SK-N-SH (cell line): ENCODE measurements around the gene LVRN. TPM values are rescaled to one million over a fixed set of nuclear protein-coding genes. Genes with fewer than 3 reads are reported as not detected.

Experiments used
- CTCF ChIA-PET: fragments of 300-600, 350-600 bp; formaldehyde crosslinking; extraction: SDS; loops from one replicate; lab custom pipeline; 2021; lab: Yijun Ruan, JAX
- POLR2A ChIA-PET: fragments of 350-600 bp; sonication (Branson Sonifier 250); formaldehyde crosslinking; extraction: SDS; loops from one replicate; lab custom pipeline; 2020; ENCODE audit warnings: antibody characterized with exemption, inconsistent platforms; lab: Yijun Ruan, JAX
- DNase-seq: peaks from one replicate; pipeline ENCODE4 v3.0.0; 2012
- H2AFZ ChIP-seq: fragments of 200-600 bp; sonication (generic); 2 replicates; pipeline ENCODE4 v1.8.1; 2016; ENCODE audit warnings: antibody characterized with exemption, mild to moderate bottlenecking, low read depth
- H3F3A ChIP-seq: fragments of 200-600 bp; sonication (generic); replicated peaks from 2 replicates; pipeline ENCODE3; 2016; ENCODE audit warnings: antibody characterized with exemption, mild to moderate bottlenecking; ENCODE audit not compliant: insufficient read depth
- H3K27ac ChIP-seq, 2 experiments: fragments of 200-500 bp in 1 of 2; fragments of 200-600 bp in 1 of 2; sonication (Bioruptor generic) in 1 of 2; sonication (generic), shearing (Covaris generic) in 1 of 2; 2 replicates each; pipeline versions ENCODE4 v1.5.1 to v1.6.1; 2014 to 2016; ENCODE audit warnings: low read depth in 2 of 2, inconsistent platforms in 1 of 2, low read length in 1 of 2, mild to moderate bottlenecking in 1 of 2, mixed read lengths in 1 of 2
- H3K27me3 ChIP-seq: fragments of 200-600 bp; sonication (generic), shearing (Covaris generic); 2 replicates; pipeline ENCODE4 v1.6.1; 2016; ENCODE audit warnings: mixed run types; ENCODE audit not compliant: insufficient read depth
- H3K36me3 ChIP-seq, 2 experiments: fragments of 200-500 bp in 1 of 2; fragments of 200-600 bp in 1 of 2; sonication (Bioruptor generic) in 1 of 2; sonication (generic) in 1 of 2; replicated peaks in 1 of 2; 2 replicates each; pipeline versions ENCODE3 to v1.5.1; 2014 to 2016; ENCODE audit warnings: low read length in 1 of 2, mild to moderate bottlenecking in 1 of 2; ENCODE audit not compliant: insufficient read depth in 2 of 2, control insufficient read depth in 1 of 2
- H3K4me1 ChIP-seq, 2 experiments: fragments of 200-500 bp in 1 of 2; fragments of 200-600 bp in 1 of 2; sonication (Bioruptor generic) in 1 of 2; sonication (generic), shearing (Covaris generic) in 1 of 2; 2 replicates each; pipeline versions ENCODE4 v1.5.1 to v1.6.1; 2014 to 2016; ENCODE audit warnings: low read depth in 1 of 2, low read length in 1 of 2, mixed run types in 1 of 2; ENCODE audit not compliant: insufficient read depth in 2 of 2, control insufficient read depth in 1 of 2
- H3K4me2 ChIP-seq: fragments of 200-600 bp; sonication (generic), shearing (Covaris generic); 2 replicates; pipeline ENCODE4 v1.6.1; 2017; ENCODE audit warnings: mixed run types
- H3K4me3 ChIP-seq, 2 experiments: fragments of 200-500 bp in 1 of 2; fragments of 200-600 bp in 1 of 2; sonication (Bioruptor generic) in 1 of 2; sonication (generic), shearing (Covaris generic) in 1 of 2; 2 replicates each; pipeline versions ENCODE4 v1.5.1 to v1.8.1; 2014 to 2016; ENCODE audit warnings: low read depth in 2 of 2, inconsistent platforms in 1 of 2, low read length in 1 of 2, mild to moderate bottlenecking in 1 of 2, mixed read lengths in 1 of 2, moderate library complexity in 1 of 2
- H3K79me2 ChIP-seq: fragments of 200-600 bp; sonication (generic); 2 replicates; pipeline ENCODE4 v1.8.1; 2017; ENCODE audit warnings: mild to moderate bottlenecking; ENCODE audit not compliant: insufficient read depth
- H3K9ac ChIP-seq: fragments of 200-600 bp; sonication (generic); 2 replicates; pipeline ENCODE4 v1.6.1; 2017; ENCODE audit warnings: mixed run types
- H3K9me2 ChIP-seq: fragments of 200-600 bp; sonication (generic); 2 replicates; pipeline ENCODE4 v1.6.1; 2017; ENCODE audit warnings: mixed run types
- H3K9me3 ChIP-seq: fragments of 200-600 bp; sonication (generic); 2 replicates; pipeline ENCODE4 v1.6.1; 2017; ENCODE audit warnings: mixed run types, mild to moderate bottlenecking, moderate library complexity
- H4K20me1 ChIP-seq: fragments of 200-600 bp; sonication (generic); 2 replicates; pipeline ENCODE4 v1.6.1; 2017; ENCODE audit warnings: mild to moderate bottlenecking, mixed run types; ENCODE audit not compliant: insufficient read depth
- CHD2 ChIP-seq: fragments of 150-350 bp; IDR thresholded peaks from 2 replicates; pipeline ENCODE4 v1.6.1; 2018; ENCODE audit warnings: low read length; ENCODE audit not compliant: partially characterized antibody
- CTCF ChIP-seq: fragments of 200-600 bp; sonication (generic); IDR thresholded peaks from 2 replicates; pipeline ENCODE4 v1.6.1; 2017; ENCODE audit warnings: antibody characterized with exemption, mild to moderate bottlenecking, moderate library complexity
- ELF1 ChIP-seq: IDR thresholded peaks from 2 replicates; pipeline ENCODE4 v1.4.0; 2012
- FOXJ3 ChIP-seq: sonication (generic); formaldehyde crosslinking; IDR thresholded peaks from 2 replicates; pipeline ENCODE4 v1.5.1; 2020; ENCODE audit warnings: mild to moderate bottlenecking, missing genetic modification reagents
- FOXM1 ChIP-seq: IDR thresholded peaks from 2 replicates; pipeline ENCODE4 v1.4.0; 2012; ENCODE audit warnings: low read depth, mild to moderate bottlenecking
- GABPA ChIP-seq: IDR thresholded peaks from 2 replicates; pipeline ENCODE4 v1.4.0; 2012; ENCODE audit warnings: low read depth, mild to moderate bottlenecking
- GATA2 ChIP-seq: sonication (generic); formaldehyde crosslinking; IDR thresholded peaks from 2 replicates; pipeline ENCODE4 v1.5.0; 2020; ENCODE audit warnings: mild to moderate bottlenecking, missing genetic modification reagents
- IRF3 ChIP-seq: fragments of 150-350 bp; IDR thresholded peaks from 2 replicates; pipeline ENCODE4 v1.6.1; 2016; ENCODE audit warnings: mild to moderate bottlenecking, low read depth, low read length
- MEF2A ChIP-seq: IDR thresholded peaks from 2 replicates; pipeline ENCODE4 v1.4.0; 2012; ENCODE audit warnings: low read depth, borderline replicate concordance
- NFIC ChIP-seq: IDR thresholded peaks from 2 replicates; pipeline ENCODE4 v1.4.0; 2012; ENCODE audit warnings: borderline replicate concordance
- NRF1 ChIP-seq: IDR thresholded peaks from 2 replicates; pipeline ENCODE4 v1.6.1; 2012; ENCODE audit warnings: low read depth, mild to moderate bottlenecking, low read length
- PBX3 ChIP-seq: IDR thresholded peaks from 2 replicates; pipeline ENCODE4; 2012
- RAD21 ChIP-seq: IDR thresholded peaks from 2 replicates; pipeline ENCODE4 v1.6.1; 2012; ENCODE audit warnings: mild to moderate bottlenecking, low read length
- REST ChIP-seq: IDR thresholded peaks from 2 replicates; pipeline ENCODE4 v1.6.1; 2012; ENCODE audit warnings: mild to moderate bottlenecking, low read depth, low read length, moderate library complexity
- RXRA ChIP-seq: IDR thresholded peaks from 2 replicates; pipeline ENCODE4 v1.4.0; 2012; ENCODE audit warnings: low read depth, mild to moderate bottlenecking, borderline replicate concordance
- SMC3 ChIP-seq: IDR thresholded peaks from 2 replicates; pipeline ENCODE4 v1.6.1; 2012; ENCODE audit warnings: low read depth, low read length, improper control_type of control experiment
- TAF1 ChIP-seq: IDR thresholded peaks from 2 replicates; pipeline ENCODE4 v1.6.1; 2012; ENCODE audit warnings: low read depth, mild to moderate bottlenecking, low read length, moderate library complexity, borderline replicate concordance
- TCF12 ChIP-seq: IDR thresholded peaks from 2 replicates; pipeline ENCODE4 v1.4.0; 2012
- YY1 ChIP-seq: IDR thresholded peaks from 2 replicates; pipeline ENCODE4 v1.4.0; 2012; ENCODE audit warnings: low read depth, mild to moderate bottlenecking
- WGBS: methylation state at CpG from one replicate; pipeline ENCODE4 v1.1.6; 2017; ENCODE audit warnings: low lambda C conversion rate; 5-methylcytosine and 5-hydroxymethylcytosine counted together
- polyA plus RNA-seq, 3 experiments: library from polyadenylated mRNA; depleted of rRNA; stranded (reverse); fragments of >200 nt; gene quantifications; 2 replicates each; pipeline ENCODE4 v1.2.3, GENCODE V29; 2012

LVRN gene
- polyA plus RNA-seq, 1 of the 3 experiments (the other 2 are of a cell fraction) = 0.10 TPM

- H2AFZ ChIP-seq = no peak overlapping the region
- TF ChIP-seq TCF12 (no peak), GATA2 (CRISPR knock-in tag) (no peak), RXRA (no peak), YY1 (no peak), MEF2A (no peak), REST (no peak), CHD2 (no peak)
- TF ChIP-seq, all 33 proteins: peak for 0
- Histone ChIP-seq H4K20me1 (no peaks in the 10 kb centered on the region), H3K27me3 (no peaks in the 10 kb centered on the region), H3K9me3 (no peaks in the 10 kb centered on the region), H3K27ac (no peak overlapping the region), H3K4me2 (no peak overlapping the region), H3K9me2 (no peaks in the 10 kb centered on the region), H3K79me2 (no peaks in the 10 kb centered on the region), H3K4me1 (no peaks in the 10 kb centered on the region), H3F3A (no peaks in the 10 kb centered on the region), H3K9ac (no peak overlapping the region), H3K36me3 (no peaks in the 10 kb centered on the region), H3K4me3 (no peak overlapping the region)
- CTCF ChIA-PET = no interaction called here
- POLR2A ChIA-PET = no interaction called here
- no peak for DNase-seq
- WGBS = 70% methylated on average over 3 of the region's 3 CpGs
Measured at GRCh38 chr5:116063950-116064349, 101.7 kb downstream of the LVRN start.

- no peak overlapping the region for H3K9ac ChIP-seq
- H3K79me2 ChIP-seq = no peaks in the 10 kb centered on the region
- no peak overlapping the region; a peak in 1 of 4 replicates for H3K4me3 ChIP-seq
- under 1% methylated on average over 4 of the region's 4 CpGs for WGBS
- no peaks in the 10 kb centered on the region for H4K20me1 ChIP-seq
- no peaks in the 10 kb centered on the region for H3F3A ChIP-seq
- H2AFZ ChIP-seq = no peak overlapping the region
- H3K27me3 ChIP-seq = no peaks in the 10 kb centered on the region
- H3K9me2 ChIP-seq = no peaks in the 10 kb centered on the region
- ChIA-PET POLR2A (interaction anchor here (0.6 kb wide), 1 partner anchor 432 kb away, joined by 3 read pairs; no protein-coding TSS in a partner anchor), CTCF (interaction anchor here (0.5 to 4.1 kb wide), 42 partner anchors 9 to 491 kb away, joined by 3 to 36 read pairs (median 4); partner anchors contain the start of genes AP3S1, ATG12, COMMD10 and LVRN)
- H3K4me2 ChIP-seq = no peak overlapping the region
- DNase-seq = peak; percentile 32
- no peaks in the 10 kb centered on the region for H3K36me3 ChIP-seq
- no peaks in the 10 kb centered on the region for H3K4me1 ChIP-seq
- no peaks in the 10 kb centered on the region for H3K9me3 ChIP-seq
- no peak overlapping the region for H3K27ac ChIP-seq
- no peak for TF ChIP-seq YY1
- TF ChIP-seq PBX3 = no peak
- TF ChIP-seq NFIC = no peak
- peak; percentile 84 for TF ChIP-seq RAD21
- TF ChIP-seq GATA2 (CRISPR knock-in tag) = no peak
- TF ChIP-seq NRF1 = no peak
- TF ChIP-seq CTCF = peak; percentile 92
- TF ChIP-seq TAF1 = no peak
- no peak for TF ChIP-seq ELF1
- TF ChIP-seq FOXJ3 = no peak
- TF ChIP-seq RXRA = no peak
- no peak for TF ChIP-seq IRF3
- TF ChIP-seq SMC3 = peak; percentile 60
- no peak for TF ChIP-seq FOXM1
- TF ChIP-seq GABPA = no peak
Measured at GRCh38 chr5:116068028-116068632, 105.9 kb downstream of the LVRN start.
